Activated CD4-positive, alpha-beta T cell treated with anti-CD3 and anti-CD28 coated beads, Interleukin-2, amount 50 U/mL, for 4 hours (primary cell): ENCODE data around the gene PPP3CB.

ENCODE experiments used
- DNase-seq, 2 experiments: peaks; one replicate each; pipeline ENCODE4 v3.0.0-alpha.2; 2020

Gene PPP3CB

DNA sequence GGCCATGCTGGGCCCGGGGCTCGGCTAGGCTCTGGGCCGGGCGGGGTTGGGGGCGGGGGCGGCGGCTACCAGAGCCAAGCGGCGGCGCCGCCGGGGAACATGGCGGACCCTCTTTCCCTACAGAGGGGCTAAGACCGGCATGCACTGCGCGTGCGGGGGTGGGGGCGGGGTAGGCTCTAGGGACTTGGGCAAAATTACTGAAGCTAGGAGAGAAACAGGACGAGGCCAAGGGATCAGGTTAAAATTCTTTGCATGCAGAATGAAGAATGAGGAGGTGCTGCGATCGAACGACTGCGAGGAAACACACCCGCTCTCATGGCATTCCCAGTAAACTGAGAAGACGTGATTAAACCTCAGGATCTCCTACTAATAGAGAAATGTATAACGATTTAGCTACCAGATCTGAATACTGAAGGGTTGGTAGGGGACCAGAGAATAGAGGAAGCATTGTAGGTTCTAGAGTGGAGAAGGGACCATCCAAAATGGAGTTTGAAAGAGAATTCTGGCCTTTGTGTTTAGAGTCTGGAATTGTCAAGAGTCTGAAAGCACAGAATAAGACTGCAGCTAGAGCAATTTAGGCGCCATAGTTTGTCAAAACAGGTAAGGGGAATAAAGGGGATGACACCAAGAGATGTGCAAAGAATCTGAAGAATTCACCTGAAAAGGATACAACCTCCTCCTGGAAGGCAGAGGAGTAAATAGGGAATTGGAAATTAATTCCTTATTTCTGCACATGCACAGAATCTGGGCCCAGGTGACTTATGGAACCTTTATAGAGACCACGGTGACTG lies at the start of gene PPP3CB:
TSS of gene PPP3CB (minus strand) at position 141 of the 791 bp plus-strand sequence. CDS start at position 6, 135 bp downstream.
- peak; percentile 91 to 92 for DNase-seq

DNA sequence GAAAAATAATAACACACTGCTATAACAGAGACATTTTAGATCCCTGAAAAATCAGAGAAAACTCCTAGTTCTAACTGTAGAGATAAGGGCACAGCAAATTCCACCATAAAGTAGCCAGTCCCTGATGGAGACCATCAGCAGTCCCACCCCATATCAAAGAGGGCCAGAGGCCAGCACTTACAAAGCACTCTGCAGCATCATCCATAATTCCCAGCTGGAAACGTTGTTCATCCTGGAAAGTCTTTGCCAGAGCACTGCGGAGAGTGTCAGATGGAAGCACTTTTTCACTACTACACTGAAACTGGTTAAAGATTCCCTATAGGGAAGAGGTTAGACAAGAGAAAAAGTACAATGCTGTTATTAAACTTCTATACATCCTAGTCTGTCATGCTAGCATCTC lies 49.5 kb upstream of the PPP3CB start:
- no peak for DNase-seq

- no peak for DNase-seq
These were observed 41.9 kb upstream of the PPP3CB start for GRCh38 chr10:73537709-73538108.

- no peak for DNase-seq
These were observed 41.5 kb upstream of the PPP3CB start for GRCh38 chr10:73537288-73537687.

- no peak for DNase-seq
These were observed 39.0 kb upstream of the PPP3CB start for GRCh38 chr10:73534857-73535256.

- peak; percentile 17 to 19 for DNase-seq
These were observed 33.4 kb upstream of the PPP3CB start for GRCh38 chr10:73529089-73529832.

GRCh38 chr10:73522263-73522662 lies 26.4 kb upstream of the PPP3CB start:
- no peak for DNase-seq

DNA sequence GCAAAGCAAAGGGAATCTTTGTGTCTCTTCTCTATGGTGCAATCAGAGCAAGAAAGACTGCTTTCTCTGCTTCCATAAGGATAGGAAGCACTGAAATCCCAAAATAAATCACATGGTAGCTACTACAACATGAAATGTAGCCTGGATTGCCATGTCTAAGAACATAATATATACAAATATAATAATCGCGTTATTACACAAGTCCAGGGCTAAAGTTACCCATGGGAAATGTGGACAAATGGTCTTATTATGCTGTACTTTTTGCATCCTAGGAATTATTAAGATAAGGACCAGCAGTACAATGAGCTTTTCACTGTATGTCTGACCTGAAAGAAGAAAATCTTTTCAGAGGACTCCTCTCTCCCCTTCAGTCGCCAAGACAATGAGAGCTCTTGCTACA lies 23.5 kb upstream of the PPP3CB start:
- no peak for DNase-seq

DNA sequence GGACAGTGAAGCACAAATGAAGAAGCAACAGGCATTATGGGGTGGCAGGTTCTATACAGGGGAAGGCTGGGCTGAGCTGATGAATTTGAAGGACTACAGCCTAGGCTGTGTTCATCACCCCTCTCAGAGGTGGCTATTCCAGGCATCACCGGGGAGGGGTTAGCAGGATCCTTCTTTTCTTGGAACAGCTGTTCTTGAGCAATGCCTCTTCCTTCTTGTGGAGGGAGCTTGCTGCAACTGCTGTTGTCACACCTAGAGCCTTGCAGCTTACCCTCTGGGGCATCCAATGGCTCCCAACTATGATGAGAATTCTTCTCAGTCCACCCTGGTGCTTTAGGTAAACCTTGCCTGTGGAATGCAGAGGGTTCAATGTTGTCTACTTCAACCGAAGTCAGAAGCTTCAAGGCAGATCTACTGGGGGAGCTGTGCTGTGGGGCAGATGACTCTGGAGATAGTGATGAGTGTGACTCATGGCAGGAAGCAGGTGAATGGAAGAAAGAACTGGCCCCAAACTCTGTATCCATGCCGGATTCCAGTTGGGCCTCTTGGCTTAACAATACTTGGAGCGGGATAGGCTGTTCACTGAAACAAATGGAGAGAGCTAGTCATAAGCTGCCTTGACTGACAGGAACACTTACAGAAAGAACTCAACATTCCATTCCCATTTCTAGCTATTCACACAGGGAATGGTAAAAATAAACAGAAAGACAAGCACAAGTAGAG lies 21.5 kb upstream of the PPP3CB start:
- no peak for DNase-seq

- DNase-seq, result no peak
These were observed 16.5 kb upstream of the PPP3CB start for GRCh38 chr10:73512207-73512743.

DNA sequence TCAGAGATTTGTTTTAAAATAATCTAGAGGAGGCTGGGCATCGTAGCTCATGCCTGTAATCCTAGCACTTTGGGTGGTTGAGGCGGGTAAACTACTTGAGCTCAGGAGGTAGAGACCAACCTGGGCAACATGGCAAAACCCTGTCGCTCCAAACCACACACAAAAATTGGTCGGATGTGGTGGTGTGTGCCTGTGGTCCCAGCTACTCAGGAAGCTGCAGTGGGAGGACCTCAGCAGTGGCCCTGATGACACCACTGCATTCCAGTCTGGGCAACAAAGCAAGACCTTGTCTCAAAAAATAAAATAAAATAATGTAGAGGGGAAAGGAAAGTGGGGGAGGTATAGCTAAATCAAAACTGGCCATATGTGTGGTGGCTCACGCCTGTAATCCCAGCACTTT lies 13.9 kb upstream of the PPP3CB start:
- DNase-seq, result no peak

DNA sequence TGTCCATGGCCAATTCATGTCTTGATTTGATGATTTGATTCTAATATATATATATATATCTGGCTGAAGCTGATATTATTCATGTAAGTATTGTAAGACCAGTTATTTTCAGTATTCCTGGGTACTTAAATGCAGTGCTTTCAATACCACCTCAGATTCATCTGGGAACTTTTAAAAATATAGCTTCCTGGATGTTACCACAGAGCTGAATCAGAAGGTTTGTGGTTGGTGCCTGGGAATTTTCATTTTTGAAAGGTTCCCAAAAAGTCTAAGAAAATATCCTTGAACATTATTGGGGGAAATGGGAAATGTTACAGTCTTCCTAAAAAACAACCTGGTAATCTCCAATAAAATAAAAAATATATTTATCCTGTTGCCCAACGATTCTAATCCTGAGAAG lies 10.7 kb upstream of the PPP3CB start:
- DNase-seq, result no peak

- no peak for DNase-seq
These were observed 10.2 kb upstream of the PPP3CB start for GRCh38 chr10:73506074-73506473.

DNA sequence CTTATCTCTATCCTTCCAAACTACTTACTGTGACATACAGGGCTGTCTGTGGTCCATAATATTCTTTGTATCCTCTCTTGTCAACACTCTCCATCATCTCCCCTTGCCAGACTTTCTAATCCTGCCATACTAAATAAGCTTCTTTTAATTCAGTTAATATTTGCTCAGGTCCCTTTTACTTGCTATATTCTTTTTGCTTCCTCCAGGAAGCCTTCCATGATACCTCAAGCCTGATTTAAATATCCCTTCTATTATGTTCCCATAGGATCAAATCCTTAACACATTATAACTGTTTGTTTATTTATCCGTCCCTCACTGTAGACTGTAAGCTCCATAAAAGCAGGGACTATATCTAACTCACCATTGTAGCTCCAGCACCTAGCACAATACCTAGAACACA lies 7.2 kb upstream of the PPP3CB start:
- DNase-seq, result no peak

DNA sequence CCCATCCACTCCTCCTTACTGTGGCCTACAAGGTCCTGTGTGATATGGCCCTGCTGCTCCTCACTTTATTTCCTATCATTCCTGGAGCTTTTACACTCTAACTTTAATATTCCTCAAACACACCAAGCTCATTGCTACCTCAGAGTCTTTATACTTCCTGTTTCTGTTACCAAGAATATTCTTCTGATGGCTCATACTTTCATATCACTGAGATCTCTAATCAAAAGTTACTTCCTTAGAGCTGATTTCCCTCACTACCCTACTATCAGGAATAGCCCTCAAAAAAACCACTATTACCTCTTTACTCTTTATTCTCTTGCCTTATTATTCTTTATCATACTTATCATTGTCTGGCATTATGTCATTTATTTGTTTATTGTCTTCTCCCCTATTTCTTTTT lies 5.8 kb upstream of the PPP3CB start:
- no peak for DNase-seq

DNA sequence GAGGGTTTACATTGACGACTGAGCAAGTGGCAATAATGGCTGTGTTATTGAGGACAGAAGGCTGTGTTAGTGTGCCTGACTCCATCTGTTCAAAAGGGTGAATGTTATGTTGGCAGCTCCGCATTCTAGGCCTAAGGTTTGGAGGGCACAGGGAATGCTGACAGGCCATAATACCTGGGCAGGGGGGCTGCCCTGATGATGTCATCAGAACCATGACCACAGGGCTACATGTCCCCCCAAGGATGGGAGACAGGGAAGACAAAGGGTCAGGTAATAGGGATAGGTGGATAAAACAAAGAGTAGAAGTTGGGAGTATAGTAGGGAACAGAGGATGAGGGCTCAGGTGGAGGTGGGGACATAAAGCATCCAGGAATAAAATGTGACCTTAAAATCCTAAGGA lies 1.8 kb upstream of the PPP3CB start:
- DNase-seq, result no peak

DNA sequence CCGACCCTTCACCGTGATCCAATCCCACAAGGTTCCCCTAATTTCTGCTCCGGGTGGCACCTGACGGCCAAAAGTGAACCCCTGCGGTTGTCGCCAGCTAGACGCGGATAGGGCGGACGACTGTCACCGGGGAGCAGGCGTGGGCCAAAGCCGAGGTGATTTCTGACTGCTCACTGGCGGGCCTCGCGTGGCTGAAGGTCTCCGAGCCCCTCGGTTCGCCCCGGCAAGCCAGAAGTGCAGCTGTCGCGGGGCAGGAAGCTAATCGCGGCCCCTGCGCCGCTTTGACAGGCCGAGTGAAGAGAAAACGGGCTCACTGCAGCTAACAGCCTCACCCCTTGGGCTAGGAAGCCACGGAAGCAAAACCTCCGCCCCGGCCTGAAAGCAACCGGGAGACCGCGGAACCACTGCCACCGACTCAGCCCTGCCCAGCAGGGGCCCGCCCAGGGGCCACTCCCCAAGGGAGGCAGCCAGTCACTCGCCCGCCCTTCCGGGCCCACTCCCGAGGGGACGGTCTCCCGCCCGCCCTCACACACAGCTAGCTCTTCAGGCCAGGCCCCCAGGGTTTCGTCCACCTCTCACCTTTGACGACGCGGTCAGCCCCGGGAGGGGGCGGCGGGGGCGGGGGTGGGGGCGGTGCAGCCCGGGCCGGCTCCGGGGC lies 469 bp downstream of the PPP3CB start:
- DNase-seq, result peak; percentile 75 to 76

GRCh38 chr10:73494877-73495225 lies 973 bp downstream of the PPP3CB start:
- no peak for DNase-seq

GRCh38 chr10:73494213-73494612 lies 1.6 kb downstream of the PPP3CB start:
- no peak for DNase-seq

- DNase-seq, result no peak
These were observed 2.0 kb downstream of the PPP3CB start for GRCh38 chr10:73493781-73494180.

GRCh38 chr10:73486601-73487000 lies 9.2 kb downstream of the PPP3CB start:
- DNase-seq, result no peak

- DNase-seq, result no peak
These were observed 10.5 kb downstream of the PPP3CB start for GRCh38 chr10:73485320-73485719.

GRCh38 chr10:73480158-73480557 lies 15.7 kb downstream of the PPP3CB start:
- DNase-seq, result no peak
